OCI-LY7 (cell line): Measurements from ENCODE around the gene SPON1.

Experiments used
- EZH2phosphoT487 ChIP-seq: fragments of 200-600 bp; sonication (generic); IDR thresholded peaks from 2 replicates; pipeline ENCODE4 v1.6.1; 2018; ENCODE audit warnings: low read depth, borderline replicate concordance, mild to moderate bottlenecking, mixed run types, antibody characterized with exemption, low read length, moderate library complexity, mixed read lengths
- TF ChIP-seq, protein P1 (sequence below): fragments of 200-600 bp; sonication (generic); conservative IDR thresholded peaks from 2 replicates; pipeline ENCODE4 v1.5.1; 2014; ENCODE audit warnings: mild to moderate bottlenecking, antibody characterized with exemption, low read length, moderate library complexity, mixed read lengths

DNA sequence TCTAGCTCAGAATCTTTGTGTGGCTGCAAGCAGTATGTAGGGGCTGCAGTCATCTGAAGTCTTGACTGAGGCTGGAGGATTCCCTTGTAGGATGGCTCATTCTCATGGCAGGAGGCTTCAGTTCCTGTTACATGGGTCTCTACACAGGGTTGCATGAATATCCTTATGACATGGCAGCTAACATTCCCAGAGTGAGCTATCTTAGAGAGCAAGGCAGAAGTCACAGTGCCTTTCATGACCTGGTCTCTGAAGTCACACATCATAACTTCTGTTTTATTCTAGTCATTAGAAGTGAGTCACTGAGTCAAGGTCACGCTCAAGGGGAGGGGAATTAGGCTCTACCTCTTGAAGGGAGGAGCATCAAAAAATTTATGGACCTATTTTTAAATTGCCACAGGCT, 10.3 kb upstream of the SPON1 start:
- TF ChIP-seq, protein P1, sequence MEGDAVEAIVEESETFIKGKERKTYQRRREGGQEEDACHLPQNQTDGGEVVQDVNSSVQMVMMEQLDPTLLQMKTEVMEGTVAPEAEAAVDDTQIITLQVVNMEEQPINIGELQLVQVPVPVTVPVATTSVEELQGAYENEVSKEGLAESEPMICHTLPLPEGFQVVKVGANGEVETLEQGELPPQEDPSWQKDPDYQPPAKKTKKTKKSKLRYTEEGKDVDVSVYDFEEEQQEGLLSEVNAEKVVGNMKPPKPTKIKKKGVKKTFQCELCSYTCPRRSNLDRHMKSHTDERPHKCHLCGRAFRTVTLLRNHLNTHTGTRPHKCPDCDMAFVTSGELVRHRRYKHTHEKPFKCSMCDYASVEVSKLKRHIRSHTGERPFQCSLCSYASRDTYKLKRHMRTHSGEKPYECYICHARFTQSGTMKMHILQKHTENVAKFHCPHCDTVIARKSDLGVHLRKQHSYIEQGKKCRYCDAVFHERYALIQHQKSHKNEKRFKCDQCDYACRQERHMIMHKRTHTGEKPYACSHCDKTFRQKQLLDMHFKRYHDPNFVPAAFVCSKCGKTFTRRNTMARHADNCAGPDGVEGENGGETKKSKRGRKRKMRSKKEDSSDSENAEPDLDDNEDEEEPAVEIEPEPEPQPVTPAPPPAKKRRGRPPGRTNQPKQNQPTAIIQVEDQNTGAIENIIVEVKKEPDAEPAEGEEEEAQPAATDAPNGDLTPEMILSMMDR = no peak
- no peak for TF ChIP-seq EZH2phosphoT487
